NCI-H187 (cell line): ENCODE measurements around the gene E2F1.

Experiments
- DNase-seq, 2 experiments: peaks; one replicate each; lab custom pipeline; 2025; lab: John Stamatoyannopoulos, UW

Gene E2F1

DNA sequence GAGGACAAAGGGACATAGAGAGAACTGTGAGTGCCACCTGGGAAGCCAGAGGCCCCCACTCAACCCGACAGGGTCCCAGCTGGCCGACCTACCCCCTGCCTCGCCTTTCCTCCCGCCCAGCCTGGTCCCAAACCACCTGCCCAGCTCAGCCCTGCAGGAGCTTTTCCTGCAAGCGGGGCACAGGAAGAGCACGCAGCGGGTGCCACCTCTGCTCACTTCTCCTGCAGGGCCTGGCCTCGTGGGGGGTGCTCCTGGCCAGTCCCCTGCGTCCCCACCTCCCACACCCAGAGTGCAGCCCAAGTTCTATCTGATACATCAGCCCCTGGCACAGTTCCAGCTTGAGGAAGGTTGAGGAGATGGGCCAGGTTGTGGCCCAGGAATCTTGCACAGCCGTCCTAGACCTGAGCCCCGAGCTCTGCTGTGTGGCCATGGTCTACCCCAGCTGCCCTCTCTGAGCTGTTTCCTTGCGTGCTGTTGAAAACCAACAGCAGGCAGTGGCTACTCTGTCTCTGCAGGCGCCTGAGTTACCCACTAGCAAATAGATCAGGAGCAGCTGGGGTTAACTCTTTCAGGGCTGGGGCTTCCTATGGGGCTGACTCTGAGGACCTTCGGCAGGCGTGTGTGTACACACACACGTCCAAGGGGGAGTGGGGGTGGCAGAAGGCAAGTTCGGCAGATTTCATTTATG lies 13.6 kb downstream of the E2F1 start:
- no peak for DNase-seq

DNA sequence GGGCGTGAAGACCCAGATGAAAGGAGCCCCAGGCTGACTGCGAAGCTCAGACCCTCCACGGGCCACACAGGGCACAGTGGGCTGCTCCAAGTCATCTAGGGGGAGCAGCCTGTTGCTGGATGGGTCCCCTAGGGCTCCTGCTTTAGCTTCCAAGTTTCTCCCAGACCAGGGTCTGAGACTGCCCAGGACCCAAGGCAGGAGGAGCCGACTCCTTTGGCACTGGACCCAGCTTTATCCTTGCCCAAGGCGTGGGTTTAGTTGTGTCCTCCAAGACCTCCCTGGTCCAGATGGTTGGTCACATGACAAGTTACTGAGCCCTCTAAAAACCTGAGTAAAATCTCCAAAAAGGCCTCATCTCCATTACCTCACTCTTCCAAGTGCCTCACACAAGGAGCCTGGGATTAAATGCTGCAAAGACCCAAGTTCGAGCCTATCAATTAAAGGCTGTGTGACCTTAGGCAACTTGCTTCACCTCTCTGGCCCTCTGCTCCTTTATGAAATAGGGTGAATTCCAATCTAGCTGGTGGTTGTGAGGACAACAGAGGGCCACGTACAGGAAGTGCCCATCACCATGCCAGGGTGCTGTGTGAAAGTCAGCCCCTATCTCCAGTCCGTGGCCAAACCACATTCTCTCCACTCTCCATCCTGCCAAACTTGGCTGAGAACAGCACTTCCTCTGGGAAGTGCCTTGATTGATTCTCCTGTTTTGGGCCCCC lies 14.5 kb downstream of the E2F1 start:
- DNase-seq, result no peak

DNA sequence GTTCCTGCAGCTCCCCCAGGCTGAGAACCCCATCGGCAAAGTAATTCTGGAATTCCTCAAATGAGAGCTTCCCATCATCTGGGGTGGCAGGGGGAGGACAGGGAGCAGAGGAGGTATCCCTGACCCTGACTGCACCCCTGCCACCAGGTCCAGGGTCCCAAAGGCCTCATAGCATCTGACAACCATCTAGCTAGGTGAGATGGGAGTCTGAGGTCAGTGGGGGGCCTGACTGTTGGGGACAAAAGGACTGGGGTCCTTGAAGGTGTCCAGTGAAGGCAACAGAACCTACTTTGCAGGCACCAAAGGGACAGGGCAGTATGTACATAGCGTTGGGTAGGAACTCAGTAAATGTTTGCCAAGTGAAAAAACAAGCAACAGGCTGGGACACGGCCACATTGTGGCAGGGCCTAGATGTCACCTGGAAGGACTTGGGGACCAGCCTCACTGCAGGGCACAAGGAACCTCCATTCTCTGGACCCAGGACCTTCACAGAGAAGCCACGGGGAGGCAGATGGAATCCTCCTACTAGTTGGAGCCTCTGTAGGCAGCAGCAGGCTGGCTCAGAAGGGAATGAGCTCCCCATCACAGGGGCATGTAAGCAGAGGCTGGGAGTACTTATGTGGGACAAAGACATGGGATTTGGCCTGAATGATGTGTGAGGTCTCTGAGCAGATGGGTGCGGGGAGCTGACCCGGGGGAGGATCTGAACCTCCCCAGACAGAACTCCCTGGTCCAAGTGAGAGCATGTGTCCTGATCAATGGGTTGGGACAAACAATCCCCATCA lies 15.3 kb downstream of the E2F1 start:
- no peak for DNase-seq

DNA sequence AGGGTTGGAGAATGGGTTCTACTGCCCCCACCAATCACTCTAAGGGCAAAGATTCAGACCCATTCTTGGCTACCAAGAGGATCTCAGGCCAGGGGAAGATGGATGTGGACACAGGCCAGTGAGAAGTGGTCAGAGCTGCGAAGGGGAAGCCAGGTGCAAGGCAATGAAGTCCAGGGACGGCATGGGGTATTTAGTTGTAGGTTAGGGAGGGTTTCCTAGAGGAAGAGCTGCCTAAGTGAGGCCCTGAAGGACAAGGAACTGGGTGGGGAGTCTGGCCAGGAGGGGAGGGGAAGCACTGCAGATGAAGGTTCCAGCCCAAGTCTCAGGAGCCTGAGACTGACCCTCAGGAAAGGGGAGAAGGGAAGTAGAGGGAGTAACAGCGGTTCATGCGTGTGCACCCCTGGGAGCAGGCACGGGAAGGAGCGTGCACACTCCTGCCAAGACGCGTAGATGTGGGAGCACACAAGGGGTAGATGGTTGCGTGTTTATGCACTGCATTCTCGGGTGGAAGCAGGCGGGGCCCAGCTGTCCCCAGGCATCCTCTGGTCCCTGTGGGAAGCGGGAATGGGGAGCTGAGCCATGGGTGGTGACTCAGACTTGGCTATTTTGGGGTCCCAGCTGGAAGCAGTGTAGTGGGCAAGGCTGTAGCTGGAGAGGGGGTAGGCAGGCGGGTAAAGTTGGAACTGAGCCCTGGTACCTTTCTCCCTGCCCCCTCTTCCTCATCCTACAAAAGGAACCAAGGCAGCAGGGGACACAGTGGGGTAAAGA lies 16.1 kb downstream of the E2F1 start:
- no peak for DNase-seq

DNA sequence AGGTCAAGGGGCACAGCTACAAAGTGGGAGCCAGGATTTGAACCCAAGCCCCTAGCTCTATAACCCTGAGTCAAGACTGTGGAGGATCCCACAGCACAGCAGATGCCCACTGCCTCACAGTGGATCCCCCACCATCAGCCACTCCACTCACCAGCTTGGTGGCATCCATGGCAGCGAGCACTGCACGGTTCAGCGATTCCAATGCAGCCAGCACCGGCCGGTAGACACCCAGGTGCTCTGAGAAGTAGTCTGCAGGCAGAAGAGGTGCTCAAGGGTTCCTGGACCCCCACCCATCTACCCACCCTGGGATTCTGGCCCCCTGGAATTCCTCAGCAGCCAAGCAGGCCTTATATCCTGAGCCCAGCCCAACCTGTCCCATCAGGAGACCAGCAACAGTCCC lies 17.0 kb downstream of the E2F1 start:
- DNase-seq, result no peak

DNA sequence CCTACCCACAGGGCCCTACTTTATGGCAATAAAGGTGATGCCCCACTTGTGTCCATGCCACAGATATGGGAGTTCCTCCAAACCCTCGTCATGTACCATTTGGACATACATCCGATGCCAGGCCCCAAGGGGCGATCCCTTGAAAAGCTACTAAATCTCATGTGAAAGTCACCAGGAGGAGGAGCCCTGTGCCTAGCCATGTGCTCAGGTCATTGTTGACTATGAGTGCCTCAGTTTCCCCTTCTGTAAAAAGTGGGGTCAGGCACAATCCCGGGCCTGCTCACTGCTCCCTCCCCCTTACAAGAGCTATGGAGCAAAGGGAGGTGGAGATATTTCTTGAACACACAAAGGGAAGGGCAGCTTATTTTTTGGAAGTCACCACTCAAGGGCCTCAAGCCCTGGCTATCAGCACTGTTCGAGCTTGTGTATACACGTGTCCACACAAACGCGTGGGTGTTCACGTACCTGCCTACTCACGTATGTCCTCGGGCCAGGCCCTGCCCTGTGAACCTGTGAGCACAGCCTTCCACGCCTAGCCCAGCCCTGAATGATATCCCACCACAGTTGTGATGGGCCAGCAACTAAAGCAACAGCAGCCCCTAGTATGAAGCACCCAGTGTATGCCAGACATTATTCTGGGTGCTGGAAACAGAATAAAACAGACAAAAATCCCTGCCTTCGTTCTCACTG lies 17.6 kb downstream of the E2F1 start:
- DNase-seq, result no peak

DNA sequence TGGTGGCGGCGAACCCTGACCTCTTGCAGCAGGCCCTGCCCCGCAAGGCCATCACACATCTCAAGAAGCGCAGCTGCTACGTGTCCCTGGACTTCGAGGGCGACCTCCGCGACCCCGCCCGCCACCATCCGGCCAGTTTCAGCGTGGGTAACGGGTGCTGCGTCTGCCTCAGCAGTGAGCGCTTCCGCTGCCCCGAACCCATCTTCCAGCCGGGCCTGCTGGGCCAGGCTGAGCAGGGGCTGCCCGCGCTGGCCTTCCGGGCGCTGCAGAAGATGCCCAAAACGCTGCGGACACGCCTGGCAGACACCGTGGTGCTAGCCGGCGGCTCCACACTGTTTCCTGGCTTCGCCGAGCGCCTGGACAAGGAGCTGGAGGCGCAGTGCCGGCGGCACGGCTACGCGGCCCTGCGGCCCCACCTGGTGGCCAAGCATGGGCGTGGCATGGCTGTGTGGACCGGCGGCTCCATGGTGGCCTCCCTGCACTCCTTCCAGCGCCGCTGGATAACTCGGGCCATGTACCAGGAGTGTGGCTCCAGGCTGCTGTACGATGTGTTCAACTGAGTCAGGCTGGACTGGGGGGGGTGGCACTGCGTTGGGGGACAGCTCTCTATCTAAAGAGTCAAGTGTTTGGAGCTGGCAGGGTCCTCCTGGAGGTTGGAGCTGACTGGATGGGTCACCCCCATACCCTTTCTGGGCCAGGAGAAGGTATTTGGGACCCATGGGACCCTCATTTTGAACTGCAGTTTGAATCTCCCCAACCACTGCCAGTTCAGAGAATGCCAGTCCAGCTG lies 18.3 kb downstream of the E2F1 start:
- DNase-seq, result peak; percentile 43 to 74

DNA sequence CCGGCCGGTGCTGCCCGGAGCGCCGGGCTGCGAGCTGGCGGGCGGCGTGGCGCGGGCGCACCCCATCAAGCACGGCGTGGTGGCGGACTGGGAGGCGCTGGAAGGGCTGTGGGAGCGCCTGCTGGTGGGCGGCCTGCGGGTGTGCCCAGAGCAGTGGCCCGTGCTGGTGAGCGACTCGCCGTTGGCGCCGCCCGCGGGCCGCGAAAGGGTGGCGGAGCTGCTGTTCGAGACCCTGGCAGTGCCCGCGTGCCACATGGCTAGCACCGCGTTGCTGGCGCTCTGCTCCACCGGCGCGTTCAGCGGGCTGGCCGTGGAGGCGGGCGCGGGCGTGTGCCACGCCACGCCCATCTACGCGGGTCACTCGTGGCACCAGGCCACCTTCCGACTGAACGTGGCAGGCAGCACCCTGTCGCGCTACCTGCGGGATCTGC lies 18.9 kb downstream of the E2F1 start:
- DNase-seq, result no peak

DNA sequence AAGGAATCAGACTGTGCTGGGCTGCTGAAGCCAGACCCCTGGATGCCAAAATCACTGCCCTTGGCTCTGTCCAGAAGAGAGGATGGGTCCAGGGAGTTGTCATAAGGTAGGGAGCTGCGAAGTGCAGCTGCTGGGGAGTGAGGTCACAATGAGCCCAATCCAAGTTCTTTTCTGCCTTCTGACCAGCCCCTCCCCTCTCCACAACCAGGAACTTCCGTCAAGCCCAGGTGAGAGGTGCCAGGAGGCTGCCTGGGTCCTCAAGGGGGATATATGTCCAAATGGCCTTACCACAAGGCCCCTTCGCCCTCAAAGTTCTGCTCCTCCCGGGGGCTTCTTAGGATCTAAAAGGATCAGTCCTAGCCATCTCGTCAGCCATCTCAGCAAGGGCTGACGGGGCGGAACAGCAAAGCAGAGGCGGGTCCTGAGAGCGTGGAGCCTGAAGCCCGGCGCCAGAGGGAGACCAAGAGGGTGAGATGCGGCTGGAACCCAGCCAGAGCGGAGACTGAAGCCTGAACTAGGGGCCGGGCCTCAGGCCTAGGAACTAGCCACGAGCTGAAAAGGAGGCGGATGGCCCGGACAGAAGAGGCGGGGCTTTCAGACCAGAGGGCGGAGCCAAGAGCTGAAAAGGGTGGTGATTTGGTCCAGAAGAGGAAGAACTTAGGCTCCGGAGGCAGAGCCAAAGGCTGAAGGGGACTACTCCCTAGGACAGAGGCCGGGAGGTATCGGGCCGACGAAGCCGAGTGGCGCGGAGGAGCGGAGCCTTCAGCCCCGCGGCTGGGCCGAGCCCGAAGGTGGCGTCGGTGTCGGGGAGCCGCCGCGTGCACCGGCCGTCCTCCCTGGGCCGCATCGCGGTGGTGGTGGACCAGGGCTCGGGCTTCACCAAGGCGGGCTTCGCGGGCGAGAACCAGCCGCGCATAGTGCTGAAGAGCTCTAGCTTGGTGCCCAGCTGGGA lies 19.6 kb downstream of the E2F1 start, which contains the start of gene ACTL10:
Gene ACTL10, plus strand, starts transcription at position 651 of the 952 bp plus-strand sequence. CDS start 555 bp downstream, outside the sequence.
- peak; percentile 93 to 98 for DNase-seq

DNA sequence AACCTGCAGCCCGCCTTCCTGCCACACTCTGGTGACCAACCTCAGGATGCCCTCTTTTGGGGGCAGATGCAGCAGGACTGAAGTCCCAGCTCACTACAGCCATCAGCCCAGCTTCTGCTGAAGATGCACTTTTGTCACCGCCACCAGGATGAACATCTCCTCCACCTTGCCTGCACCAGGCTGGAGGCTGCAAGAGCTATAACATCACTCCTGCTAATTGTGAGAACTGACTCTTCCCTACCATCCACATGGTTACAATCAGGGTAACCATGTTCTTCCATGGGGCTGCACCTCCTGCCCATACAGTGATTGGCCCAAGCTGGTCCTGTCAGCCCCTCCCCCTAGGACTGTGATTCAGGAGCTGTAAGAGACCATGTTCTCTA lies 21.4 kb downstream of the E2F1 start:
- no peak for DNase-seq

DNA sequence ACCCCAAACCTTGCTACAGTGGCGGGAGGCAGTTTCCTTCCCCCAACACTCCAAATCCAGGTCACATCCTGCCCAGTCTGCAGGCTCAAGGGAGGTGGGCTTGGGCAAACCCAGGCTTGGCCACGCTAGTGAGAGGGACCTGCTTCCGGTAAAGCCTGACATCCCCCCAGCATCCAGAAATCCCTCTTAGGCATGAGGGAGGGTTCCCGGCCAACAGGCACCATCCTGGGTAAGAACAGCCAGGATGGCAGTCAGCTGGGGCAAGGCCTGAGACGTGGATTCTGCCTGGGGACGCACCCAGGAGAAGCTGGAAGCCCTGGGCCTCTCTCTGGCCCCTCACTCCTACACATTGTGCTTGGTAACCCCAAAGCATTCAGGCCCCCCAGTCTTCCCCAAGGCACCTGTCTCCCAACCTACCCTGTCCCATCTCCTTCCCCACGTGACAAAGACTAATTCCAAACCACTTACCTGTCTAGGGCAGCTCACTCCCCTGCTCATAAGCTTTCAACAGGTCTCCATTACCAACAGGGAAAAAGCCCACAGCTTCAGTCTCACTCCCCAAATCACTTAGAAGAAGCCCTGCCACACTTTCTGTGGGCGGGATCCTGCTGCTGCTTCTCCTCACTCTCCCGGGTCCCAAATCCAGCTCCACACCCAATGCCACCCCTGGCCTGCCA lies 22.0 kb downstream of the E2F1 start:
- no peak for DNase-seq

DNA sequence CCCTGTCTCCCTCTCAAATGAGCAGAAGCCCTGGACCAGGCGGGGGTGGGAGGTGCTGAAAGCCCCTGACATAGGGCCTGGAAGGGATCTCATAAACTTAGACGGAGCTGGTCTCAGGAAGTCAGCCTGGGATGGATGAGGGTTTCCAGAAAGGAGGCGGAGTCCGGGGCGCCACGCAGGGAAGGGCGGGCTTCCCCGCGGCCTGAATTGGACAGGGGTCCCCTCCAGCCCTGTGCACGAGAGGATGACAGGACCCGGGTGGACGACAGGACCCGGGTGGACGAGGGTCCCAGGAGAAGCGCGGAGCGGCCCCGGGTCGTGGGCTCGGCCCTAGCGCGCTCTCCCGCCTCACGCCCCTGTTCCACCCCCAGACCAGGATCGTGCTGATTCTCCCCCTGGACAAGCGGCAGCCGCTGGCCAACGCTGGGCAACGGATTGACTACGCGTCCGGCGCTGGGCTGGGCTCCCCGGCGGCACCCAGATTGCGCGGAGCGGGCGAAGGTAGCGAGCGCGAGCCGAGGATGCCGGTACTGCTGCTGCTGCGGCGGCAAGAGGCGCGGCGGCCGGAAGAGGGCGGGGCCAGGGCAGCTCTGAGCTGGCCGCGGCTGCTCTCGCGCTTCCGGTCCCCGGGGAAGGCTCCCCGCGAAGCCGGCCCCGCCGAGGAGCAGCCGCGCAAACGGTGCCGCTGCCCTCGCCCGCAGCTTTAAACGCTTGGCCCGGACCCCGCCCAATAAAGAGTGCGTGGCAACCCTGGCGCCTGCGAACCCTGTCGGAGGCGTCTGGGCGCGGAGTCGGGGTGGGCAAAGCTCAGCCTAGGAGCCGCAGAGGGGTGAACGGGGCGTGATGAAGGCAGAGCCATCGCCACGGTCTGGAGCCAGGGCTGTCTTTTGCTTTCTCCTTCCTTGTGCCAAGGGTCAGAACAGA lies 22.8 kb downstream of the E2F1 start:
- peak; percentile 39 to 77 for DNase-seq

DNA sequence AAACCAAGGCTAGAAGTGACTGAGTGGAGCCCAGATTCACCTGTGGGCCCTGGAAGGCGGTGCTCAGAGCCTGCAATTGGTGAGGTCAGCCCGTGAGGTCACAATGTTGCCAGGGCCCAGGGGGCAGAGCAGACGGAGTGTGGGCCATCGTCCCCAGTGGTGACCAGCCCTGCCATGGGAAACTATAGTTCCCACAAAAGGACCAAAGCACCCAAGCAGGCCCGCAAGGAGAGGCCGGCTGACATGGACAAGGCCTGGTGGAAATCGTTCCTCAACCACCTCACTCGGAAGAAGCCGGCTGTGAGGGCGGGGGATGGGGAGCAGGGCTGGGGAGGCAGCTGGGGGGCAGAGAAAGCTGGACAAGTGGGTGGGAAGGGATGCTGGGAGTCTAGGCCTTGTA lies 24.0 kb downstream of the E2F1 start, which contains the start of gene C20orf144:
Gene C20orf144, plus strand, starts transcription at position 156 of the 400 bp plus-strand sequence. Its CDS starts 19 bp downstream, at position 175.
- DNase-seq, result no peak

DNA sequence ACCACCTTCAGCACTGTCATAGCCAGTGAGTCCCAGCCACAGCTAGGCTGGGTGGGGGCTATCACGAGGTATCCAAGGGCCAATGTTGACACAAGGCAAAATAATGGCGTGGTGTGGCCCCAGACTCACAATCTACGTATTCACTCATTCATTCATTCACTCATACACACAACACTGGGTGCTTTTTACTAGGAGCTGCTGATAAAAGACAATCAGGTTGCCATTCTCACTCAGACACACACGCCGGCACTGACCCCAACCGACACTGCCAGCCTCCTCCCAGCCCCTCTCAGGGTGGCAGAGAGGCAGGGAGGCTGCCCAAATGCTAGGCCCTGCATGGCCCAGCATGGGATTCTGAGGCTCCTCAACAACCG lies 25.5 kb downstream of the E2F1 start:
- no peak for DNase-seq

DNA sequence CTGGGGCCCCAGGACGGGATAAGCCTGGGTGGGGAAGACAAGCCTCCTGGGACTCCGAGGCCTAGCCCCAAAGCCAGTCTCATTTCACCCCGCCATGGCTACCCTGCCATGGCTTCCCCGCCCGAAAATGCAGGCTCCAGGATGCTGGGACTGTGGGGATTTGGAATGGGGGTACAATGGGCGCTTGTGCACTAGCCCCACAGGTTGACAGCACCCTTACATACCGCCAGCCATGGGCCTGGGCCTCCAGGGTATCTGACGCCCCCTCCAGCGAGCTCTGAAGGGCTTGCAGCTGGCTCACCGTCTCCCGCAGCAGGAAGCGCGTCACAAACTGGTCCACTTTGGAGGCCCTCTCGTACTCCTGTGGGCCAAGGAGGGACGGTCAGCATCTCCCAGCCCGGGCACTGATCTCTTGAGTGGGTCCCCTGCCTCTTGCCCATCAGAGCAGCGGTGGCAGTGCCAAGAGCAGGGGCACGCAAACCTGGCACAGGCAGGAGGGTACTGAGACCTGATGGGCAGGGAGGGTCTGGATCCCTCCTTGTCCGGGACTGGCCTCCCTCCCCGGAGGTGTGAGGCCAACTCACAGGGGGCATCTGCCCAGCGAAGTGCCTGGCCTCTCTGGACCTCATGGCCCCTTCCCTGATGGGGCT lies 26.0 kb downstream of the E2F1 start:
- DNase-seq, result no peak

DNA sequence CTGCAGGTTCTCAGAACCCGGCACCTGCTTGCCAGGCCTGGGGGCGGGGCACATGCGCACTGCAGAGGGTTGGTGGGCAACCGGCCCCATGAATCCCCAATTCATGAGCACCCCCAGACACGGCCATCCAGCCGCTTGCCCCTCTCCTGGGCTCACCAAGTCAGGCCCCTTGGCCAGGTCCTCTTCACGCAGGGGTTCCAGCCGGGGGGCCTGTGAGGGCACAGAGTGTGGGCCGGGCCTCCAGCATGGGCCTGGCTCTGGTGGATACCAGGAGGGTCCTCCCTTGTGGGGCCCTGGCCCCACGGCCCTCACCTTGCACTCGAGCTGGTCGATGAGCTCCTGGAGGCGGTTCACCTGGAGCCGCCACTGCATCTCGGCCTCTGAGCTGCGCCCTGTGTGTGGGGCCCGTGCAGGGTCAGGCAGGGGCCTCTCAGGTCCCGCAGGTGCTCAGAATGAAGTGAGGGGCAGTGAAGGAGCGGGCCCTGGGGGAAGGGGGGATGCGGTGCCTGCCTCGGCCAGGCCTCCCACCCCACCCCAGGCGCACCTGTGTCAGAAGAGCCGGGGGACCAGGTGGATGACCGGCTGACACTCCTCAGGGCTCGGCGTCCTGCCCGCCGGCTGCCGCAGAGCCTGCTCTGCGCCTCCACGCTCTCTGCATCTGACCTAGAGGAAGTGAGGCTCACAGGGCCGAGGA lies 26.7 kb downstream of the E2F1 start:
- DNase-seq, result no peak

DNA sequence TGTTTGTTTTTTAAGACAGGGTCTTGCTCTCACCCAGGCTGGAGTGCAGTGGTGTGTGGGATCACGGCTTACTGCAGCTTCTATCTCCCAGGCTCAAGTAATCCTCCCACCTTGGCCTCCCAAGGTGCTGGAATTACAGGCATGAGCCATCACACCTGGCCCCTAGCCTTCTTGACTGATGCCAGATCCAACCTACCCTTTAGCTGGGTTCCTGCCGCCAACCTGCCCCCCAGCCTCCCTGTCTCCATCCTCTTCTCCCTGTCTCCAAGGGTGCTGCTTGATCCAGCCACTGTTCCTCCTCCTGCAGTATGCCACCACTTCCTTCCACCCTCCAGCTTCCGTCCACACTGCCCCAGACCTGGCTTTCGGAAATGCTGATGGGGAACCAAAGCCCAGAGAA lies 27.3 kb downstream of the E2F1 start:
- DNase-seq, result no peak
